GM19238 (cell line): Measurements from ENCODE around the gene KCNQ1.

Experiments
- DNase-seq: peaks from one replicate; pipeline ENCODE4 v3.0.0; 2011; ENCODE audit warnings: low spot score; ENCODE audit not compliant: insufficient read length

KCNQ1 gene

DNA sequence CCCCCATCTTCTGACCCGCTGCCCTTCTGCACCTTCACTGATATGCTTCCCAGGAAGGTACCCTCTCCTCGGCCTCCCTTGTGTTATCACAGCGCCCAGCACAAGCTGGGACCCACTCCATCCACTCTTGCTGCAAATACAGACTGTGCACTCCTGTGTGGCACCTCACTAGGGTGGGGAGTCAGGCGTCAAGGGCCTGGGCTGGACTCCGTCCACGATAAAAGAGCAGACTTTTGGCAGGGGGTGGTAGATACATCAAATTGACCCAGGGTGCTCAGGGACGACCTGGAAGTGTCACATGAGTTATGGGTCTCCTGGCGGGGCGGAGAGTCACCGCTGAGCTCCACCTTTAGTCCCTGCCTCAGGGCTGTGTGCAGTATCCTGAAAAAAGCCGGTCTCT lies 1.4 kb upstream of the KCNQ1 start:
- DNase-seq, result no peak

GRCh38 chr11:2443881-2444820 lies 657 bp upstream of the KCNQ1 start, which contains the start of gene TRPM5:
Gene TRPM5, minus strand, starts transcription at chr11:2444514. Its CDS starts 21,478 bp downstream, at chr11:2423036.
- DNase-seq, result no peak

DNA sequence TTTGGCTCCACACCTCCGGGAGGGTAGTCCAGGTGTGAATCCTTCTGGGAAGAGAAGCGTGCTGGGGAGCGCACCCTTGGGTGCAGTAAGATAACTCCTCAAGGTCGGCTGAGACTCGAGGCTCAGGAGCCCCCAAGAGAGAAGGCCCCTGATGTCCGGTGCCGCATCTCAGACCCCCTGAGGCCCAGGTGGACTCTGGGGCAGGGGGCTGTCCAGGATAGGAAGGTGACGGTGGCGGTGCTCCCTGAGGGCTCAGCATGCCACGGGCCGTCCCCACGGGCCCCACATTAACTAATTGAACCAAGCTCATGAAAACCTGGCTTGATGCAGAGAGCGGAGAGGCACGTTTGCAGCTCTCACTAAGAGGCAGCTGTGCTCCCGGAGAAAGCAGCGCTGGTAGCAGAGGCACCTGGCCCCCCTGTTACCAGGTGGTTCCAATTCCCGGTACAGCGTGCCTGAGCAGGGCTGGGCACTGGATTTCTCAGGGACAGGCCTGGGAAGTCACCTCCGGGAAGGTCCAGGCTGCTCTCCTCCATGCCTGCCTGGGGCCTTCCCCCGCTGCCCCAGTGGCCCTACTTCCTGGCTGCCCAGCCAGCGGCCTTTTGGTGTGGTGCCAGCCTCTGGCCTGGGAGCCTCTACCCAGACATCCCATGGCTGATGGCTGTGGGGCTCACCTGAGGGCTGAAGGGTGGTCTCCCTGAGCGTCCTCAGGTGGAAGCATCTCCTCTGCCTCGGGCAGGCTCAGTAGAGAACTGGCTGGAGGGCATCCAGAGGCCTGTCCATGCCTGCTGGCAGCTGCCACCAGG lies 1.1 kb downstream of the KCNQ1 start:
- DNase-seq, result no peak

- no peak for DNase-seq
Observed at GRCh38 chr11:2446590-2447252, 1.9 kb downstream of the KCNQ1 start.

DNA sequence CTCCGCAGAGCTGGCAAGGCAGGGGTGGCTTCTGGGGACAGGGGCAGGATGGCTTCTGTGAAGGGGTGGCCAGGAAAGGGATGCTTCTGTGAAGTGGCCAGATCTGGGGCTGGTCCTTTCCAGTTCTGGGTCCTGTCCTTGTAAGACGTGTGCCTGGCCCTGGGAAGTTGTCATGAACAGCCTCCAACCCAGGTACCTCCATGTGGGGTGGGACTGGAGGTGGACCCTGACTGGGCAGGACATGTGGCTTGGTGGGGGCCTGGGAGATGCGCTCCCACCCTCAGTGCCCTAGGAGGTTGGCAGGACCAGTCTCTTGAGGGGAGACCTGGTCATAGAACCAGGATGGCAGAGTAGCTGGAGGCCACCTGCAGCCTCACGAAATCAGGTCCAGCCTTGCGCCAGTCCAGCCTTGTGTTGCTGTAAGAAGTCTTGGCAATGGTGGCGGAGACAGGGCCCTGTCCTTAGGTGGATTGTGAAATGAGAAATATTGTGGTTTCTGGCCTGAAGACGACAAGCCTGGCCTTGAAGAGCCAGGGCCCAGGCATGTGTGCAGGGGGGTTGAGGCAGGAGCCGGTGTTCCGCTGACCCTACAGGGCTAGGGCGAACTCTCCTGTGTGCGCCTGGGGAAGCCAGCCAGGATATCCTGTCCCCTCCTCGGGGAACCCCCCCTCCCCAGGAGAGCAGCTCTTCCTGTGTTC lies 2.6 kb downstream of the KCNQ1 start:
- DNase-seq, result no peak

- DNase-seq, result no peak
Observed at GRCh38 chr11:2447951-2448650, 3.3 kb downstream of the KCNQ1 start.

DNA sequence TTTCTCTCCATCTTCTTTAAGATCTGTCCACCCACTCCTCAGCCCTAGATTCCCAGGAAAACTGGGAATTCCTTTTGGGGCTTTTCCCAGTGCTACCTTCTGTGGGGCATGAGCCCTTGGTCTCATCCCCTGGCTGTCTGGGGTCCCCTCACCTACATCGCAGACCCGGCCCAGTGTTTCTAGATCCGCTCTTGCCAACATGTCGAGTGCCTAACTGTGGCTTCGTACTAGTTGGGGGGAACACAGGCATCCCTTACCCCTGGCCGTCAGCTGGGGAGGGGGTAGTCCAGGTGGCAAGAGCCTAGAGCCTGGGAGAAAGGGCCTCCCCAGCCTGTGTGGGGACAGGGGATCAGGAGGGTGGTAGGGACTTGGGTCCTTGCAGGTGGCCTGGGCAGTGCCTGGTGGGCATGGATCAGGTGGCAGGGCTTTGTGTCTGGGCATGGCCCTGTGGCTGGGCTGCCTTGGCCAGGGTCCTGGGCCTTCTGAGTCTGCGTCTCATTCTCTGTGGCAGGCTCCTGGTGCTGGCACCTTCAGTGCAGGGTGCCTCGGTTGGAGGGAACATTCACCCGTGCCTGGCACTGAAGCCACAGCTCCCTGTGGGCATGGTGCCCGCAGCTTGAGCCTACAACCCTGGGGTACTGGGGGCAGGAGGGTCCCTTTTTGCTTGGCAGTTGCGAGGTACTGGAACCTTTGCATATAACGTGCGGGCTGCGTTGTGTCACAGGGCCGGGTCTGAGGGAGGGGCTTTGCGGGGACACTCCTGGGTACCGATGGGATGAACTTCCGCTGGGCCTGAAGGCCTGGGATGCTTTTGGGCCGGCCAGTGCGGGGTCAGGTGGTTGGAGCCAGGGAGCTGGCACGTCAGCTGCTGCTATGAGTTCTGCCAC lies 4.1 kb downstream of the KCNQ1 start:
- no peak for DNase-seq

DNA sequence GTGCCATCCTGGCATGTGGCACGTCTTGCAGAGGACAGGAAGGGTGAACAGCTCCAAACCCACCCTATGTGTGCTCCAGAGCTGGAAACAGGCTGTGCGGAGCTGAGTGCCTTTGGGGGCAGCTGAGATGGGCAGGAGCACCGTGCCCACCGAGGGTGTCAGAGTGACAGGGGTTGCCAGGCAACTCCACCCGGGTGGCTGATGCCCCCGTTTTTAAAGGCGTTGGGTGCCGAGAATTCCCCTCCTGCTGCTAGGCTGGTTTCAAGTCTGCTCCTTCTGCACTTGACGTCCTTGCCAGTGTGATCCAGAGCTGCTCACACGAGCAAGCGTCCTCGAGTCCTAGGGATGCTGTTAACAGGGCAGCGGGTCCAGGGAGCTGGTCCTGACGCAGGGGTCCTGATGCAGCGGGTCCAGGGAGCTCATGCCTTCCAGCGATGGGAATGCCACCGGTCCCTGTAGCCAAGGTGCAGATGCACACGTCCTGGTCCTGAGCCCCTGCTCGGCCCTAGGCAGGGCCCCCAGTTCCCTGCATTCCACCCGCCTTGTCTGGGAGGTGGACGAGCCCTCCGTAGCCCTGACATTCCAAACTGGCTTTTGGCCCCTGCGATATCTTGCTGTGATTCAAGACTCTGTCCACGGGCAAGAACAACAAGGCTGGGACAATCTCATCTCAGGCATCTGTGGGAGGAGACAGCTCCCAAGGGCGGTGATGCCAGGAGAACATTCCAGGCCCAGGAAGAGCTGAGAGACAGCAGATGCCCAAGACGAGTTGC lies 4.9 kb downstream of the KCNQ1 start:
- DNase-seq, result no peak

GRCh38 chr11:2450321-2451041 lies 5.7 kb downstream of the KCNQ1 start:
- DNase-seq, result no peak

DNA sequence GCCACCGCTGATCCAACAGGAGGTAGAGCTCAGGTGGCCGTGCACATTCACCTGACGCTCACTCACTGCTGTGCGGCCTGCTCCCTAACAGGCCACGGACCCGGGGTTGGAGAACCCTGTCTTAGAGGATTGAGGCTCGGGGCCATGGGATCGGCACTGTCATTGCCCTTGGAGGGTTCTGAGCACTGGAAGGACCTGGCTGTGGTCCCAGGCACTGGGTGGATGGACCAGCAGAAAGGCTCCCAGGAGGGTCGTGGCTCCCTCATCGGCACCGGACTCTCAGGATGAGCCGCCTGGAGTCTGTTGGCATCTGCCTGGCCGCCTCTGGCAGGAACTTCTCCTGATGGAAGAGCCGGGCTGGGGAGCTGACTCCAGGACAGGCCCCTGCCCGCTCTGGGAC lies 6.5 kb downstream of the KCNQ1 start:
- DNase-seq, result no peak

GRCh38 chr11:2451916-2452315 lies 7.1 kb downstream of the KCNQ1 start:
- no peak for DNase-seq

GRCh38 chr11:2452321-2453012 lies 7.7 kb downstream of the KCNQ1 start:
- DNase-seq, result no peak

DNA sequence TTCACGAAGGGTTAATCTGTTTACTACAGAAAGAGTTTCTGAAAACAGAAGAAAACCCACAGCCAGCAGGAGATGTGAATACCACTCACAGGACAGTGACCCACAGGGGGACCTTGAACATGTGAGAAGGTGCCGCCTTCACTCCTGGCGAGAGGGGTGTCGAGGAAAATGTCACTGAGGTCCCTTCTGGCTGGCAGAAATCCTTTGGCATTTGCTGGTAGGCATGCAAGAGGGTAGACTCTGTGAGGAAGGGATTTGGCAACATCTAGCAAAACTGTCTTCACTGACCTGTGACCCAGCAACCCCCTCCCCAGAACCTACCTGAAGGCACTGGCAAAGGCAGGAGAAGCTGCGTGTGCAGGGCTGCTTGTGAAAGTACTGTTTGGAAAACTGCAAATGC lies 8.6 kb downstream of the KCNQ1 start:
- DNase-seq, result no peak

DNA sequence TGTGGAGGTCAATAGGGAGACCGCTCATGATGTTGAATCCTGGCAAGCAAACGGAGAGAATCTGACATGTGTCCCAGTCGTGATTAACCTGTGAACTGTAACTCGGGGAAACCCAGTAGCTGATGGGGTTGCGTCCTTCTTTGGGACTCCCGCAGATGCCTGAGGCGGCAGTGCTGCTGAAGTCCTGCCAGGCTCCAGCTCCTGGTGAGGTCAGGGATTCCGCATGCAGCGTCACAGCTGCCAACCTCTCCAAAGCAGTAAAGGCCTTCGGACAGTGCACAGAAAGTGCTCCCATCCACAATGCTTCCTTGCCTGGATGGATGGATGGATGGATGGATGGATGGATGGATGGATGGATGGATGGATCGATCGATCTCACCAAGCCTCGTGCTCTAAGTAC lies 13.5 kb downstream of the KCNQ1 start:
- no peak for DNase-seq

DNA sequence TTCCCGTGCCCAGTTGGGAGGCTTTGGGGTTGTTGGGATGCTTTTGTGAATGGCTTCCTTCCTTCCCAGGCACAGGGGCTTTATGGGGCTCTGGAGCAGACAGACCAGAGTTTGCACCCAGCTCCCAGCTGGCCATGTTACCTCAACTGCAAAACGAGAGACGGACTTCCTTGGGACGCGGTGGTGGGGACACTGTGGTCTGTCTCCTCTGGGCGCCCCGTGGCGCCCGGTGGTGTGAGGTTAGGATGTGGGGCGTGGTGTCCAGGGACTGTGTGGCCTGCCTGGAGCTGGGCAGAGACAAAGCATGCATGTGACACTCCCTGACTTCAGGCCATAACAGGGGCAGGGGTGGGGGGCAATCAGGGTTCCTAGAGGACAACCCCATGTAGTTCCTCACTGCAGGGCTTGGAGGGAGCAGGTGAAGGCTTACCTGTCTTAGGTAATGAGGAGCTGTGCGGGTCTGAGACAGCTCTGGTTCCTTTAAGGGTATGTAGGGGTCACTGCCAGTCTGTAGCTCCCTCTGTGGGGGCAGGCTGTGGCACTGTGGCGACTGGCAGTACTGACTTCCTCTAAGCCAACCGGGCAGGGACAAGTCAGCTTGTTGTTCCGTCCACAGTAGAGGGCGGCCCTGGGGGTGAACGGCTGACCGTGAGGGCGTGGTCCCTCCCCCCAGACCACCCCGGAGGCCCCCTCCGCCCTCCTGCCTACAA lies 14.4 kb downstream of the KCNQ1 start:
- DNase-seq, result no peak

GRCh38 chr11:2459796-2460531 lies 15.2 kb downstream of the KCNQ1 start:
- DNase-seq, result no peak
